PC-3 (cell line): ENCODE measurements around the gene WDR83.

ENCODE experiments used
- CTCF ChIP-seq: fragments of 300-600 bp; sonication (generic); conservative IDR thresholded peaks from 2 replicates; pipeline ENCODE4 v1.5.1; 2017; ENCODE audit warnings: antibody characterized with exemption, low read depth, mild to moderate bottlenecking, low read length
- EZH2 ChIP-seq: fragments of 300-600 bp; sonication (generic); IDR thresholded peaks from one replicate; pipeline ENCODE4 v1.6.1; 2017; ENCODE audit warnings: antibody characterized with exemption, mild to moderate bottlenecking, low read length; ENCODE audit not compliant: unreplicated experiment
- EZH2phosphoT487 ChIP-seq: fragments of 300-600 bp; sonication (generic); IDR thresholded peaks from 2 replicates; pipeline ENCODE4 v1.6.1; 2018; ENCODE audit warnings: mild to moderate bottlenecking, antibody characterized with exemption, low read length, borderline replicate concordance

DNA sequence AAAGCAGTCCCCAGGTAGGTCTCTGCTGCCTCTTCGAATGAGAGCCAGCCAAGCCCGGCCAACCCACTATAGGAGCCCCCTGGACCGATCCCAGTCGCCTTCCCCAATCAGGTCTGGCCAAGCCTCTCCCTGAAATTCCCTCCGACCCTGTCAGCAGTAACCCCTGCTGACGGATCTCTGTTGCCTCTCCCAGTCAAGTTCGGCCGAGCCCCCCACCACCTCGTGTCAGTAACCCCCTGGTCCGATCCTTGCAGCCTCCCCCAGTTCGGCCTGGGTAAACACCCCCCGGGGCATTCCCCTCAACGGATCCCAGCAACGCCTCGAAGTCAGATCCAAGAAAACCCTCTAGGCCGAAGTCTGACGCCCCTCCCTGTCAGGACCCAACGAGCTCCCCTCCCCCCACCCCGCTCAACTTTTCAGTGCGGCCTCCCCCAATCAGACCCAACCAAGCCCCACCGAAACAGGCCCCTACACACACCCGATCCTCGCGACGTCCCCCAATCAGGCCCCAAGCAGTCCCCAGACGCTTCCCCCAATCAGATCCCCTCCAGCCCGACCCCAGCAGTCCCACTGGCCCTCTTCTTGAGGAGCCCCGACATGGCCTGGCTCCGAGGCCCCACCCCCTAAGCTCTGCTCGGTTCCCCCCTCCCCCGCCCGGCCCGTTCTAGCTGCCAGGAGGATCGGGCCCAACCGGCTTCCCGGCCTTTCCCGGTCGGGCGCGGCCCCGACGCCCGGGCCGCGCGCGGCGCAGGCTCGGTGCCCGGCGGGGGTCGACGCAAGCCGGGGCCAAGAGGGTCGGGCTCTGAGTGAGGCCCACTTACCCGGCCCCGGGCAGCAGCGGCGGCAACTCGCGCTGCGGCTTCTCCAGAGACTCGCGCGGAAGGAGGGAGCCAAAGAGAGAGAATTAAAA, 55.3 kb downstream of the WDR83 start:
- TF ChIP-seq EZH2, result no peak
- no peak for TF ChIP-seq CTCF
- no peak for TF ChIP-seq EZH2phosphoT487
